DND-41 (cell line): Measurements from ENCODE around the gene KCNB1.

Source experiments
- CTCF ChIP-seq: IDR thresholded peaks from 2 replicates; pipeline ENCODE4 v1.5.1; 2012; ENCODE audit warnings: borderline replicate concordance, low read length, moderate library complexity, mild to moderate bottlenecking; ENCODE audit not compliant: poor library complexity, severe bottlenecking; ENCODE audit errors: extremely low read depth
- EZH2 ChIP-seq: IDR thresholded peaks from 3 replicates; pipeline ENCODE4 v1.6.1; 2012; ENCODE audit warnings: borderline replicate concordance, low read depth, mild to moderate bottlenecking, moderate library complexity, low read length, inconsistent platforms; ENCODE audit not compliant: severe bottlenecking

GRCh38 chr20:49408509-49409104, 73.9 kb downstream of the KCNB1 start:
- TF ChIP-seq CTCF, result no peak
- no peak for TF ChIP-seq EZH2
